RWPE2 (cell line): ENCODE results near the gene CGNL1.

Experiments used
- ATAC-seq: fragments of 200-7000 bp; cut with Tn5 transposase; 3 replicates; pipeline ENCODE4 v1.9.1; 2021; ENCODE audit warnings: low read depth
- DNase-seq: peaks from one replicate; pipeline ENCODE4 v3.0.0-alpha.2; 2020; ENCODE audit warnings: low spot score
- H3K27ac ChIP-seq: fragments of 450-650 bp; 2 replicates; pipeline ENCODE4 v1.5.1; 2017; ENCODE audit warnings: mild to moderate bottlenecking; ENCODE audit not compliant: poor library complexity, severe bottlenecking
- H3K27me3 ChIP-seq: fragments of 250-450 bp; sonication (Bioruptor Pico); 2 replicates; pipeline ENCODE4 v1.5.1; 2021; ENCODE audit warnings: mild to moderate bottlenecking, moderate library complexity; ENCODE audit not compliant: insufficient read depth, poor library complexity, severe bottlenecking
- H3K36me3 ChIP-seq: fragments of 250-450 bp; sonication (Bioruptor Pico); 2 replicates; pipeline ENCODE4 v1.5.1; 2020; ENCODE audit warnings: low read depth, mild to moderate bottlenecking, moderate library complexity
- H3K4me1 ChIP-seq: fragments of 250-450 bp; sonication (Bioruptor Pico); 2 replicates; pipeline ENCODE4 v1.5.1; 2021; ENCODE audit warnings: mild to moderate bottlenecking, moderate library complexity; ENCODE audit not compliant: insufficient read depth, poor library complexity, severe bottlenecking
- H3K4me3 ChIP-seq: fragments of 250-450 bp; sonication (Bioruptor Pico); 2 replicates; pipeline ENCODE4 v1.5.1; 2021; ENCODE audit warnings: mild to moderate bottlenecking, moderate library complexity; ENCODE audit not compliant: severe bottlenecking
- H3K9me3 ChIP-seq: fragments of 250-450 bp; sonication (Bioruptor Pico); 2 replicates; pipeline ENCODE4 v1.5.1; 2021; ENCODE audit warnings: mild to moderate bottlenecking, moderate library complexity; ENCODE audit not compliant: severe bottlenecking
- CTCF ChIP-seq: fragments of 450-650 bp; IDR thresholded peaks from one replicate; pipeline ENCODE4 v1.5.1; 2017; ENCODE audit warnings: mild to moderate bottlenecking, moderate library complexity; ENCODE audit not compliant: poor library complexity, severe bottlenecking

The CGNL1 gene

DNA sequence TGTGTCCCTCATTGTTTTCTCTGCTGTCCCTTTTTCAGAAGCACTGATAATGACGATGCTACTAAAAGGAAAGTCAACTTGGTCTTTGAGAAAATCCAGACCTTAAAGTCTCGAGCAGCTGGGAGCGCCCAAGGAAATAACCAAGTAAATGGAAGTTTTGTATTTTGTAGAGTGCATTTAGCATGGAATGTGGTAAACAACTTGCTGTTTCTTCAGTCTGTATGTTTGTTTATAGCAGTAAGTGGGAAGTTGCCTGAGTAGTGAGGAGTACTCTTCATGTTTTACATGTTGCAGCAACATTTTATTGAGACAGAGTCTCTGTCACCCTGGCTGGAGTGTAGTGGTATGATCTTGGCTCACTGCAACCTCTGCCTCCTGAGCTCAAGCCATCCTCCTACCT is 66.0 kb downstream of the CGNL1 start:
- no peak overlapping the region for H3K27ac ChIP-seq
- H3K4me3 ChIP-seq = no peak overlapping the region
- H3K27me3 ChIP-seq = no peaks in the 10 kb centered on the region
- ATAC-seq (no peak), DNase-seq (no peak)
- H3K4me1 ChIP-seq = no peaks in the 10 kb centered on the region
- H3K36me3 ChIP-seq = no peaks in the 10 kb centered on the region
- H3K9me3 ChIP-seq = no peaks in the 10 kb centered on the region
- TF ChIP-seq CTCF = no peak

DNA sequence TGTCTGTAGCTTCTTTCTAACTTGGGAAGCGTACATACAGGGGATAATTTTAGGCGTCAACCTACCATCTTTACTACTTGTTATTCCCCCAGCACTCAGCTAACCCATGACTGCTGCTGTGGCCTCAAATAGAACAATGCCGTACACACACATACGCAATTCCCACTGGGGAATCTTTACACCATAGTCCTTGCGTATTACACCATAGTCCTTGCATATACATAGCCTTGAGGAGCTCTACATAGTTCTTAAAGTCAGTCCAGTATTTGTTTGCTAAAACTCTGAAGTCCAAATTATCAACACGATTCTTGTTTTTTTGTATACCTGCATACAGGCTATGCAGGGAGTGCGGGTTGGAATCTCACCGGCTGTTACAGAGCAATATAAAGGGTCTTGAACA is 67.2 kb downstream of the CGNL1 start:
- Histone ChIP-seq H3K4me3 (no peak overlapping the region), H3K4me1 (no peaks in the 10 kb centered on the region), H3K36me3 (no peaks in the 10 kb centered on the region), H3K9me3 (no peaks in the 10 kb centered on the region), H3K27me3 (no peaks in the 10 kb centered on the region), H3K27ac (no peak overlapping the region)
- DNase-seq (no peak), ATAC-seq (0 out of 3 replicates have a peak, but pooled peaks have one; percentile 23)
- no peak for TF ChIP-seq CTCF

DNA sequence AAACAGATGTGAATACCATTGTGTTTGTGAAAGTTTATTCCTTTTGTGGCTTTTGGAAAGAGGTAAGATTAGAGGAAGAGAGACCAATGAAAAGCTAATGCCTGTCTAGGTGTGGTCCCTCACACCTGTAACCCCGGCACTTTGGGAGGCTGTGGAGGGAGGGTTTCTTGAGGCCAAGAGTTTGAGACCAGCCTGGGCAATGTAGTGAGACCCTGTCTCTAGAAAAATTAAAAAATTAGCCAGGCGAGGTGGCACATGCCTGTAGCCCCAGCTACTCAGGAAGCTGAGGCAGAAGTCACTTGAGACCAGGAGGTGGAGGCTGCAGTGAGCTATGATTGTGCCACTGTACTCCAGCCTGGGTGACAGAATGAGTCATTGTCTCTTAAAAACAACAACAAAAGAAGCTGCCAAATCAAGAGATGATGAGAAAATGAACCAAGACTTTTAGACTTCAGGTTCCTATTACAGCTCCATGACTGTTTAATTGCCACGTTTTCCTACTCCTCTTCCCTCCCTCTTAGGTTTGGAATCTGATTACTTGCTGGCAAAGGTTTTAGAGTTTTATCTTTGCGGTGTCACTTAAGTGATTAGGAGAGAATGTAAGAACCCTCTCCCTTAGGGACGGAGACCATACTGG is 68.7 kb downstream of the CGNL1 start:
- TF ChIP-seq CTCF = no peak
- DNase-seq (no peak), ATAC-seq (no peak)
- H3K9me3 ChIP-seq = no peaks in the 10 kb centered on the region
- no peaks in the 10 kb centered on the region for H3K4me1 ChIP-seq
- no peaks in the 10 kb centered on the region for H3K27me3 ChIP-seq
- H3K4me3 ChIP-seq = no peak overlapping the region
- no peaks in the 10 kb centered on the region for H3K36me3 ChIP-seq
- H3K27ac ChIP-seq = no peak overlapping the region

GRCh38 chr15:57445872-57446271 is 69.6 kb downstream of the CGNL1 start:
- no peak for DNase-seq
- Histone ChIP-seq H3K36me3 (no peaks in the 10 kb centered on the region), H3K27me3 (no peaks in the 10 kb centered on the region), H3K27ac (no peak overlapping the region), H3K4me1 (no peaks in the 10 kb centered on the region), H3K9me3 (no peaks in the 10 kb centered on the region), H3K4me3 (no peak overlapping the region)
- TF ChIP-seq CTCF = no peak
- ATAC-seq = no peak

- no peak overlapping the region for H3K27ac ChIP-seq
- no peaks in the 10 kb centered on the region for H3K9me3 ChIP-seq
- H3K27me3 ChIP-seq = no peaks in the 10 kb centered on the region
- DNase-seq (no peak), ATAC-seq (no peak)
- no peaks in the 10 kb centered on the region for H3K4me1 ChIP-seq
- no peaks in the 10 kb centered on the region for H3K36me3 ChIP-seq
- TF ChIP-seq CTCF = no peak
- no peak overlapping the region for H3K4me3 ChIP-seq
These were observed 70.1 kb downstream of the CGNL1 start for GRCh38 chr15:57446393-57446792.
